ENCODE data around the gene CHMP4B. TPM values are rescaled to one million over a fixed set of nuclear protein-coding genes. Genes with fewer than 3 reads are reported as not detected.

Gene CHMP4B
- total RNA-seq, 2 experiments from 2014 or later = 82.0 to 82.9 TPM

- peaks cover 5% of the 10 kb centered on the region for H3K36me3 Mint-ChIP-seq (ENCODE audit: low read depth)
- no peak for TF ChIP-seq CTCF (IDR thresholded peaks at IDR 0.05)
- intact Hi-C loops (cut with micrococcal nuclease) = no loop called here
- ATAC-seq (no peak), DNase-seq (no peak)
- H3K27ac Mint-ChIP-seq = no peak overlapping the region
- H3K4me3 Mint-ChIP-seq = no peak overlapping the region
- no peaks in the 10 kb centered on the region for H3K9me3 Mint-ChIP-seq
- peaks cover 10% of the 10 kb centered on the region for H3K4me1 Mint-ChIP-seq (ENCODE audit: low read depth)
- ChIA-PET POLR2A (interaction anchor here (0.6 kb wide), 1 partner anchor 998 kb away, joined by 3 read pairs; no protein-coding TSS in a partner anchor), CTCF (interaction anchor here (0.6 kb wide), 1 partner anchor 307 kb away, joined by 3 read pairs; no protein-coding TSS in a partner anchor)
- H3K27me3 Mint-ChIP-seq = no peaks in the 10 kb centered on the region
These were observed 22.6 kb upstream of the CHMP4B start for GRCh38 chr20:33788351-33789049.

DNA sequence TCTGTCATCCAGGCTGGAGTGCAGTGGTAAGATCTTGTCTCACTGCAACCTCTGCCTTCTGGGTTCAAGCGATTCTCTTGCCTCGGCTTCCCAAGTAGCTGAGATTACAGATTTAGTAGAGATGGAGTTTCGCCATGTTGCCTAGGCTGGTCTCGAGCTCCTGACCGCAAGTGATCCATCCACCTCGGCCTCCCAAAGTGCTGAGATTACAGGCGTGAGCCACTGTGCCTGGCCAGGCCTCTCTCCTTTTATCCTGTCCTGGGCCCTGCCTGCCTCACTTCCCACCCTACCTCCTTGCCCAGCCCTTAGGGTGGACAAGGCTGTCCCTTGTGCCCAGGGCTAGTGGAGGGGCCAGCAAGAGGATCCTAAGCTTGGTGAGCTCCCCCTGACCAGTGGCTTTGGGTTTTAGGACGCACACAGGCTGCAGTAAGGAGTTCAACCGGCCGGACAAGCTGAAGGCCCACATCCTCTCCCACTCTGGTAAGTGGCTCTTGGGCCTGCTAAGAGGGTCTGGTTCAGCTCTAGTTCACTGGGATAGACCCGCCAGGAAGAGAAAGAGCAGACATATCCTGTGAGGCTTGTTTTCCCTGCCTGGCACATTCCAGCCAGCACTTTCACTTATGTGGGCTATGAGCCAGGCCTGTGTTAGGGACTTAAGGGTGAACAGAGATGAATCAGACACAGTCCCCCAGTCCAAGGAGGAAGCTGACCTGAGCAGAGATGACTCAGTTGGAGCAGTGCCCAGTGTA lies 21.9 kb upstream of the CHMP4B start:
- ChIA-PET POLR2A (no interaction called here), CTCF (interaction anchor here (0.6 kb wide), 1 partner anchor 306 kb away, joined by 3 read pairs; no protein-coding TSS in a partner anchor)
- Mint-ChIP-seq H3K27me3 (no peaks in the 10 kb centered on the region), H3K27ac (no peak overlapping the region), H3K4me3 (no peak overlapping the region), H3K9me3 (no peaks in the 10 kb centered on the region), H3K4me1 (ENCODE audit: low read depth) (peaks cover 10% of the 10 kb centered on the region), H3K36me3 (ENCODE audit: low read depth) (peaks cover 5% of the 10 kb centered on the region)
- intact Hi-C loops (cut with micrococcal nuclease) = no loop called here
- ATAC-seq (no peak), DNase-seq (no peak)
- no peak for TF ChIP-seq CTCF (IDR thresholded peaks at IDR 0.05)

GRCh38 chr20:33789858-33790182 lies 21.3 kb upstream of the CHMP4B start:
- POLR2A ChIA-PET = no interaction called here
- DNase-seq (no peak), ATAC-seq (no peak)
- Mint-ChIP-seq H3K4me3 (no peak overlapping the region), H3K27ac (no peak overlapping the region), H3K9me3 (no peaks in the 10 kb centered on the region), H3K4me1 (ENCODE audit: low read depth) (peaks cover 10% of the 10 kb centered on the region), H3K36me3 (ENCODE audit: low read depth) (peaks cover 5% of the 10 kb centered on the region), H3K27me3 (no peaks in the 10 kb centered on the region)
- intact Hi-C loops (cut with micrococcal nuclease) = no loop called here
- CTCF ChIA-PET = no interaction called here
- no peak for TF ChIP-seq CTCF (IDR thresholded peaks at IDR 0.05)

GRCh38 chr20:33790566-33790965 lies 20.6 kb upstream of the CHMP4B start:
- no peak for TF ChIP-seq CTCF (IDR thresholded peaks at IDR 0.05)

GRCh38 chr20:33791021-33791420 lies 20.1 kb upstream of the CHMP4B start:
- no peak for TF ChIP-seq CTCF (IDR thresholded peaks at IDR 0.05)
- CTCF ChIA-PET = interaction anchor here (2.1 to 2.6 kb wide), 2 partner anchors 12 to 20 kb away, joined by 9 to 20 read pairs; partner anchors contain the start of gene CHMP4B
- no peak for ATAC-seq
- no peak overlapping the region for H3K27ac Mint-ChIP-seq
- POLR2A ChIA-PET = interaction anchor here (1.2 kb wide), 1 partner anchor 105 kb away, joined by 3 read pairs; the partner anchor contains the start of gene E2F1
- DNase-seq = no peak
- no peaks in the 10 kb centered on the region for H3K9me3 Mint-ChIP-seq
- peaks cover 10% of the 10 kb centered on the region for H3K4me1 Mint-ChIP-seq (ENCODE audit: low read depth)
- intact Hi-C loops (cut with micrococcal nuclease) = no loop called here
- no peaks in the 10 kb centered on the region for H3K27me3 Mint-ChIP-seq
- no peak overlapping the region for H3K4me3 Mint-ChIP-seq
- peaks cover 5% of the 10 kb centered on the region for H3K36me3 Mint-ChIP-seq (ENCODE audit: low read depth)

More at GRCh38 chr20:33790566-33790965, 20.6 kb upstream of the CHMP4B start:
- ATAC-seq (no peak), DNase-seq (no peak)
- Mint-ChIP-seq H3K4me1 (ENCODE audit: low read depth) (peaks cover 10% of the 10 kb centered on the region), H3K36me3 (ENCODE audit: low read depth) (peaks cover 5% of the 10 kb centered on the region), H3K27me3 (no peaks in the 10 kb centered on the region), H3K9me3 (no peaks in the 10 kb centered on the region), H3K4me3 (no peak overlapping the region), H3K27ac (no peak overlapping the region)
- CTCF ChIA-PET = no interaction called here
- intact Hi-C loops (cut with micrococcal nuclease) = no loop called here
- POLR2A ChIA-PET = interaction anchor here (1.2 kb wide), 1 partner anchor 104 kb away, joined by 3 read pairs; the partner anchor contains the start of gene E2F1

Measured in activated CD8-positive, alpha-beta T cell treated with anti-CD3 and anti-CD28 coated beads for 36 hours (primary cell).